ENCODE measurements around the gene ADGRL3.

GRCh38 chr4:61553557-61554125 is 353.5 kb downstream of the ADGRL3 start:
- TF ChIP-seq CTCF (IDR thresholded peaks at IDR 0.05; ENCODE audit: insufficient read depth, low read length, poor library complexity, severe bottlenecking) (no peak), EZH2phosphoT487 (conservative IDR thresholded peaks at IDR 0.05; ENCODE audit: low read length) (no peak)
